HEK293 (cell line): ENCODE data around the gene SERAC1.

Experiments used
- BCL11B ChIP-seq: fragments of 450-650 bp; formaldehyde crosslinking; IDR thresholded peaks from 2 replicates; pipeline ENCODE4 v1.5.1; 2016; ENCODE audit warnings: low read depth, missing biosample characterization, missing genetic modification characterization
- ZNF169 ChIP-seq: fragments of 450-650 bp; formaldehyde crosslinking; IDR thresholded peaks from 2 replicates; pipeline ENCODE4 v1.5.1; 2016; ENCODE audit warnings: missing biosample characterization, missing genetic modification characterization
- ZNF274 ChIP-seq, 2 experiments: fragments of 200-500 bp in 1 of 2; fragments of 450-650 bp in 1 of 2; sonication (Bioruptor generic) in 1 of 2; formaldehyde crosslinking in 1 of 2; IDR thresholded peaks; 2 replicates each; pipeline versions ENCODE4 v1.5.1 to v1.6.1; 2014 to 2016; ENCODE audit warnings: borderline replicate concordance in 1 of 2, inconsistent platforms in 1 of 2, low read length in 1 of 2, missing biosample characterization in 1 of 2, missing genetic modification characterization in 1 of 2
- ZNF391 ChIP-seq: fragments of 450-650 bp; formaldehyde crosslinking; IDR thresholded peaks from 2 replicates; pipeline ENCODE4 v1.5.1; 2016; ENCODE audit warnings: low read depth, missing biosample characterization, missing genetic modification characterization, borderline replicate concordance
- ZNF837 ChIP-seq: fragments of 450-650 bp; formaldehyde crosslinking; IDR thresholded peaks from 2 replicates; pipeline ENCODE4 v1.5.1; 2016; ENCODE audit warnings: missing biosample characterization, missing genetic modification characterization
- TF ChIP-seq, protein P1 (sequence below): fragments of 450-650 bp; formaldehyde crosslinking; IDR thresholded peaks from 2 replicates; pipeline ENCODE4 v1.5.1; 2016; ENCODE audit warnings: missing biosample characterization, missing genetic modification characterization

DNA sequence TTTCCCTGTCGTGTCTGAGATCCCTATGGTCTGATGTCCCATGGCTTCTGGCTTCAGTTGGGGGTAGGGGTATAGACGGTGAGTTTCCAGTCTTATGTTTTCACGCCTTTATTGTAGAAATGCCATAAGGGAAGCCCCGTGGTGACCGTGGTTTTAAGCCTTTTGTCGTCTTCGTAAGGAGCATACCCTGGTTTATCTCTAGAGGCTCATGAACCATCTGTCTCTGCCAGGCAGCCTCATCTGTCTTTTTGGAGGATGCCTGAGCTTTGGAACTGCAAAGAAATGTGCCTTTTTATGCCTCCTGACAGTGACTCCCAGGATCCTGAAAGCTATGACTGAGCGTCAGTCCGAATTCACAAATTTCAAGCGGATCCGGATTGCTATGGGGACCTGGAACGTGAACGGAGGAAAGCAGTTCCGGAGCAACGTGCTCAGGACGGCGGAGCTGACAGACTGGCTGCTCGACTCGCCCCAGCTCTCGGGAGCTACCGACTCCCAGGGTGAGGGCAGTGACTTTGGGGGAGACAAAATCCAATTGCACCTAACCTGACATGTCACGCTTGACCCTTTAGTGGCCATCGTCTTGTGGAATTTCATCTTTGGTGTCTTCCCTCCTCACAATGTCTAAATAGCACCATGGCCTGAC, 101.8 kb downstream of the SERAC1 start:
- TF ChIP-seq ZNF169 (tag by site-specific recombination) (no peak), ZNF274 (IDR thresholded peaks at IDR 0.05; ENCODE audit: low read length) (no peak), ZNF274 (tag by site-specific recombination; IDR thresholded peaks at IDR 0.05; ENCODE audit: borderline replicate concordance) (no peak), BCL11B (tag by site-specific recombination) (no peak), ZNF837 (tag by site-specific recombination) (no peak), ZNF391 (no peak)
- TF ChIP-seq, protein P1, sequence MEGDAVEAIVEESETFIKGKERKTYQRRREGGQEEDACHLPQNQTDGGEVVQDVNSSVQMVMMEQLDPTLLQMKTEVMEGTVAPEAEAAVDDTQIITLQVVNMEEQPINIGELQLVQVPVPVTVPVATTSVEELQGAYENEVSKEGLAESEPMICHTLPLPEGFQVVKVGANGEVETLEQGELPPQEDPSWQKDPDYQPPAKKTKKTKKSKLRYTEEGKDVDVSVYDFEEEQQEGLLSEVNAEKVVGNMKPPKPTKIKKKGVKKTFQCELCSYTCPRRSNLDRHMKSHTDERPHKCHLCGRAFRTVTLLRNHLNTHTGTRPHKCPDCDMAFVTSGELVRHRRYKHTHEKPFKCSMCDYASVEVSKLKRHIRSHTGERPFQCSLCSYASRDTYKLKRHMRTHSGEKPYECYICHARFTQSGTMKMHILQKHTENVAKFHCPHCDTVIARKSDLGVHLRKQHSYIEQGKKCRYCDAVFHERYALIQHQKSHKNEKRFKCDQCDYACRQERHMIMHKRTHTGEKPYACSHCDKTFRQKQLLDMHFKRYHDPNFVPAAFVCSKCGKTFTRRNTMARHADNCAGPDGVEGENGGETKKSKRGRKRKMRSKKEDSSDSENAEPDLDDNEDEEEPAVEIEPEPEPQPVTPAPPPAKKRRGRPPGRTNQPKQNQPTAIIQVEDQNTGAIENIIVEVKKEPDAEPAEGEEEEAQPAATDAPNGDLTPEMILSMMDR: no peak
